SU-DHL-6 (cell line): ENCODE data around the gene AHCY.

ENCODE experiments used
- CTCF ChIP-seq: fragments of 200-600 bp; sonication (generic); IDR thresholded peaks from one replicate; pipeline ENCODE4 v1.5.1; 2017; ENCODE audit warnings: antibody characterized with exemption, mild to moderate bottlenecking, low read length, moderate library complexity; ENCODE audit not compliant: insufficient read depth, poor library complexity, severe bottlenecking
- EZH2phosphoT487 ChIP-seq: fragments of 200-600 bp; sonication (generic), shearing (Covaris generic); conservative IDR thresholded peaks from 2 replicates; pipeline ENCODE4 v1.6.1; 2018; ENCODE audit warnings: mild to moderate bottlenecking, antibody characterized with exemption, low read length, moderate library complexity, mixed read lengths

GRCh38 chr20:34328928-34329677 lies 25.9 kb upstream of the AHCY start:
- TF ChIP-seq CTCF (no peak), EZH2phosphoT487 (no peak)
